Measurements from ENCODE around the gene TSHZ2.

The TSHZ2 gene

DNA sequence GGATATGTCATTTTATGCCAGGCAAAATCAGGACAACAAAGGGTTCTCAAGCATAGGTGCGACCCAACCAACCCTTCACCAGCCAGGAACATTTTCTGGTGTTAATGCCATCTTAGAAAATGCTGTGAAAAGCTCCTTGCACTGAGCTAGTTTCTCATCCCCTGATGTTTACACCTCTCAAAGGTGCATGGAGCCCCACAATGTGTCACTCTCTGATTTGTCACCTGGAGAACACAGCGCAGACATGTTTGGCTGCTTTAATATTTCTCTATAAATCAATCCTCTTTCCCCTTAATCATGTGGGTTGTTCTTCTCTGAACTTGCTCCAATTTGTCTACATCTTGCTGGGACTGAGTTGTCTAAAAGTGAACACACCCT lies 244.3 kb downstream of the TSHZ2 start:
- H3K9me3 ChIP-seq, result no peaks in the 10 kb centered on the region
- H3K4me3 ChIP-seq, result no peak overlapping the region
- H3K27me3 ChIP-seq, result no peaks in the 10 kb centered on the region
- no peak overlapping the region for H3K4me2 ChIP-seq
- no peaks in the 10 kb centered on the region for H4K20me1 ChIP-seq
- H3K9ac ChIP-seq, result no peak overlapping the region
- TF ChIP-seq Cebpa-rat (IDR thresholded peaks at IDR 0.05), result no peak
- no peak overlapping the region for H3K27ac ChIP-seq
- no peaks in the 10 kb centered on the region for H3K4me1 ChIP-seq
- H3K36me3 ChIP-seq, result no peaks in the 10 kb centered on the region

DNA sequence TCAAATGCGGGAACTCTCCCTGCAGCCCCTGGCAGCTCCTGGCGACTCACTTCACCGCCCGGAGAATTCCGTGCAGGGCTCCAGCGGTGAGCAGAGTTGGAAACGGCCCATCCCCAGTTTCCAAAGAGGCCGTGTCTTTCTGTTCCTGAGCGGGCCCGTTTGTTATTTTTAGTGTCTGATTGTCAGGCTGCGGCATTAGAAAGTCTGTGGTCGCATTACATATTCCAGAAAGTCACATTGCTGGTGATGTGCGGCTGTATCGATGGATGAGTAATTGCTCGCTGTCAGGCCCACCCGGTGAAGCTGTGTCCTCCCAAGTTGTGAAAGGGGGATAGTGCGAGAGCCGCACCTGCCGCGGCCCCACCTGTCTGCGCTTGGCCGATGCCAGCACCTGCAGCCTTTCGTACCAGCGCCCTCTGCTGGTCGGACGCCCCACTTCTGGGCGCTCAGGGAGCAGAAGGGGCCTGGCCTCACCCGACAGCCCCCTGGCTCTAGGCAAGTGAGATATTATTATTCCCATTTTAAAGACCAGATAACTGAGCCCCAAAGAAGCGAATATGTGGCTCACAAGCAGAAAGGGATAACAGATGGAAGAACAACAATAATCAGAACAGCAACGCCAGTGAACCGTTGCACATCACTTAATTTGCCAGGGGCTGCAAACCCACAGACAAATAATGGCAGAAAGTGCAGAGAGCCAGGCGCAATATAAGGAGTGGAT lies 244.9 kb downstream of the TSHZ2 start:
- Histone ChIP-seq H3K27me3 (no peaks in the 10 kb centered on the region), H3K9ac (no peak overlapping the region), H3K4me3 (no peak overlapping the region), H3K36me3 (no peaks in the 10 kb centered on the region), H4K20me1 (no peaks in the 10 kb centered on the region), H3K27ac (no peak overlapping the region), H3K4me1 (no peaks in the 10 kb centered on the region), H3K9me3 (no peaks in the 10 kb centered on the region), H3K4me2 (peak overlapping the region; percentile 41)
- no peak for TF ChIP-seq Cebpa-rat (IDR thresholded peaks at IDR 0.05)

DNA sequence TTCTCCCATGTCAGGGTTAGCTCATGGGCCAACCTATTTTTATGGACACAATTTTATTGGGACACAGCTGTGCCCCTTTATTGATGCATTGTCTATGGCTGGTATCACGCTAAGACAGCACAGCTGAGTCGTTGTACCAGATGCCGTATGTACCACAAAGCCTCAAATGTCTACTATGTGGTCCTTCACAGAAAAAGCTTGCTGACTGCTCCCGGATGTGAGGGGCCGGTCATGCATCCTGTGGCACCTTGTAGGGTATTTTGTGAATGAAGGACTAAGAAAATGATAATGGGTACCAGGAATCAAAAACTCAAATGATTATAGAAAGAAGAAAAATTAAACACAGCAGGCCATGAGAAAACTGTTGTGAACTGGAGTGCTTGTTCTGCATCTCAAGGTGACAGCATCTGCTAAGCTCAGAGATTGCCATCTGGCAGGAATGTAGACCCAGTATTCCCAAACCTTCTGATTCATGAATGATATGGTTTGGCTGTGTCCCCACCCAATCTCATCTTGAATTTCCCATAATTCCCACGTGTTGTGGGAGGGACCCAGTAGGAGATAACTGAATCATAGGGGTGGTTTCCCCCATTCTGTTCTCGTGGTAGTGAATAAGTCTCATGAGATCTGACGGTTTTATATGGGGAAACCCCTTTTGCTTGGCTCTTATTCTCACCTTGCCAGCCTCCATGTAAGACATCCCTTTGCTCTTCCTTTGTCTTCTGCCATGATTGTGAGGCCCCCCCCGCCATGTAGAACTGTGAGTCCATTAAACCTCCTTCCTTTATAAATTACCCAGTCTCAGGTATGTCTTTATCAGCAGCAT lies 248.5 kb downstream of the TSHZ2 start:
- Histone ChIP-seq H3K4me1 (no peaks in the 10 kb centered on the region), H3K4me2 (no peak overlapping the region), H4K20me1 (no peaks in the 10 kb centered on the region), H3K9ac (no peak overlapping the region), H3K27me3 (no peaks in the 10 kb centered on the region), H3K27ac (no peak overlapping the region), H3K36me3 (no peaks in the 10 kb centered on the region), H3K9me3 (no peaks in the 10 kb centered on the region), H3K4me3 (no peak overlapping the region)
- TF ChIP-seq Cebpa-rat (IDR thresholded peaks at IDR 0.05), result no peak

DNA sequence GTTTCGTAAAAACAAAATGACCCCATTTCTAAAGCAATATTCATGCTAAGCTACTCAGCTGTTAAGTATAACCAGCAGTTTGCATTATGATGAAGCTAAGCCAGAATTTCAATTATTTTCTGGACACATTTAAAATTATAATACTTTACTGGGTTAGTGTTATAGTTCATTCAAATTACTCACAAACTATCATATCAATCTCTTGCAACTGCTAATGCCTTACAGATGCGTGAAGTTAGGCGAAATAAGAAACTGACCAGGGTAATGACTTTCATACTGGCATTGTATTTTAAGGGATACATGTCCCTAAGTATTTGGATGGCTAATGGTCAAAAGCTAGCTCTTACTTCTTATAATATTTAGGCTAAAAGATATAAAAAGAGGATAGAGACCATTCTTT lies 249.6 kb downstream of the TSHZ2 start:
- no peaks in the 10 kb centered on the region for H3K4me1 ChIP-seq
- no peak overlapping the region for H3K27ac ChIP-seq
- no peaks in the 10 kb centered on the region for H4K20me1 ChIP-seq
- TF ChIP-seq Cebpa-rat (IDR thresholded peaks at IDR 0.05), result no peak
- no peak overlapping the region for H3K9ac ChIP-seq
- no peaks in the 10 kb centered on the region for H3K36me3 ChIP-seq
- no peak overlapping the region for H3K4me3 ChIP-seq
- no peak overlapping the region for H3K4me2 ChIP-seq
- H3K9me3 ChIP-seq, result no peaks in the 10 kb centered on the region
- H3K27me3 ChIP-seq, result no peaks in the 10 kb centered on the region

DNA sequence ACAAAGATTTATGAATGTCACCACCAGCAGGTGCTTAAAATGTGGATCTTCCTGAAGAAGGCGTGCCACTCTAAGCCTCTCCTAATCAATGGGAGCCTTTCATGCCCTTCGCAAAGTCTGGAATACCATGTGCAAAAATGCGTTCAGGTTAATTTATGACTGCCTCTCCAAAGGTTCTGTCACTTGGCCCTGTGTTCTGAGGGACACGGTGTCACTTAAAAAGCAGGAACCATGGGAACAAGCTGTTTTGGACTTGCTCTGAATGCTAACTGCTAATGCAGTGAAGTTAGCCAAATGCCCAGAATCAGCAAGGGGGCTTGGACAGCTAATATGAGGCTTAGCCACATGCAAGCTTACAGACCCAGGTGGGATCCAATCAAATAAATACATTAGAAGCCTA lies 250.3 kb downstream of the TSHZ2 start:
- H3K27ac ChIP-seq, result no peak overlapping the region
- no peaks in the 10 kb centered on the region for H3K9me3 ChIP-seq
- no peaks in the 10 kb centered on the region for H4K20me1 ChIP-seq
- TF ChIP-seq Cebpa-rat (IDR thresholded peaks at IDR 0.05), result no peak
- H3K36me3 ChIP-seq, result no peaks in the 10 kb centered on the region
- no peak overlapping the region for H3K4me2 ChIP-seq
- no peak overlapping the region for H3K4me3 ChIP-seq
- no peak overlapping the region for H3K9ac ChIP-seq
- H3K27me3 ChIP-seq, result no peaks in the 10 kb centered on the region
- no peaks in the 10 kb centered on the region for H3K4me1 ChIP-seq

DNA sequence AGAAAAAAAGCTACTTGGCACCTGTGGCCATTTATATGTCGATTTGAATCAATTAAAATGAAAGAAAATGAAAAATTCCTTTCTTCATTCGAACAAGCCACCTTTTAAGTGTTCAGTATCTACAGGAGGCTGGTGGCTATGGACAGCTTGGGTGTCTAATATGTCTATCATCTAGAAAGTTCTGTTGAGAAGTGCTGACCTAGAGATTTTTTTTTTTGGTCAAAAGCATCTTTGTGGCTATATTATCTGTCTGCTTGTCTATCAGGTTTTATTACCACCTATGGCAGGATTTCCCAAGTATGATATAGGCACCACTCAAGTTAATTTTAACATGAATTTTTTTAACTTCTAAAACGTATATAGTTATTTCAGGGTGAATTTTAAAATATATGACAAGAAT lies 250.8 kb downstream of the TSHZ2 start:
- H3K9me3 ChIP-seq, result no peaks in the 10 kb centered on the region
- no peak for TF ChIP-seq Cebpa-rat (IDR thresholded peaks at IDR 0.05)
- H3K4me1 ChIP-seq, result no peaks in the 10 kb centered on the region
- H3K36me3 ChIP-seq, result no peaks in the 10 kb centered on the region
- no peak overlapping the region for H3K27ac ChIP-seq
- no peak overlapping the region for H3K9ac ChIP-seq
- H3K4me2 ChIP-seq, result no peak overlapping the region
- H3K27me3 ChIP-seq, result no peaks in the 10 kb centered on the region
- no peaks in the 10 kb centered on the region for H4K20me1 ChIP-seq
- no peak overlapping the region for H3K4me3 ChIP-seq

DNA sequence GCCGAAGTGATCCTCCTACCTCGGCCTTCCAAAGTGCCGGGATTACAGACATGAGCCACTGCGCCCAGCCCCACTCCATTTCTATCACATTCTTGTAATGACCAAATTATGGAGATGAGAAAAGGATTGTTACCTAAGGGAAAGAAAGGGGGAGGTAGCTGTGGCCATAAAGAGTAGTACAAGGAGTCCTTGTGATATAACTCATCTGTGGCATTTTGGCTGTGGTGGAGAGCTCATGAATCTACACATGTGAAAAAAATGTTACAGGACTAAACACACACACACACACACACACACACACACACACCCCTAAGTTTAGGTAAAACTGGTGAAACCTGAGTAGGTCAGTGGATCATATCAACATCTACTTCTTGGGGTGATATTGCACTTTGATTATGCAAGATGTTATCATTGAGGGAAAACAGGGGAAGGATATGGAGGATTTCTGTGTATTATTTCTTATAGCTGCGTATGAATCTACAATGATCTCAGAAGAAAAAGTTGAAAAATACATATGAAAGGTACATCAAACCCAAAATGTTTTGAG lies 251.5 kb downstream of the TSHZ2 start:
- no peak overlapping the region for H3K4me2 ChIP-seq
- no peak overlapping the region for H3K27ac ChIP-seq
- H3K4me3 ChIP-seq, result no peak overlapping the region
- H3K36me3 ChIP-seq, result no peaks in the 10 kb centered on the region
- H3K4me1 ChIP-seq, result no peaks in the 10 kb centered on the region
- H3K9me3 ChIP-seq, result no peaks in the 10 kb centered on the region
- no peaks in the 10 kb centered on the region for H4K20me1 ChIP-seq
- H3K9ac ChIP-seq, result no peak overlapping the region
- TF ChIP-seq Cebpa-rat (IDR thresholded peaks at IDR 0.05), result no peak
- no peaks in the 10 kb centered on the region for H3K27me3 ChIP-seq

DNA sequence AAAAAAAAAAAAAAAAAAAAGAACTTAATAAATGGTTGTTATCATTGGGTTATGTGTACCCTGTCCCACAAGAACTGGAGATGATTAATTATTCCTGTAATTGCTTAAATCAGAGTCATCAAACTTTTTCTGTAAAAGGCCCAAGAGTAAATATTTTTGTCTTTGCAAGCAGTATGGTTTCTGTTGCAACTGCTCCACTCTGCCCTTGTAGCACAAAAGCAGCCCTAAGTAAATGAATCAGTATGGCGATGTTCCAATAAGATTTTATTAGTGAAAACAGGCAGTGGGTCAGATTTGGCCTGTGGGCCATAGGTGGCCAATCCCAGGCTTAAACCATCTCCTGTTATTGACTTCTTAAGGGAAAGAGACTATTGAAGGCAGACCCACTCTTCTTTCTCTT lies 252.7 kb downstream of the TSHZ2 start:
- Histone ChIP-seq H3K9me3 (no peaks in the 10 kb centered on the region), H3K27me3 (no peaks in the 10 kb centered on the region), H3K9ac (no peak overlapping the region), H3K4me1 (no peaks in the 10 kb centered on the region), H3K27ac (no peak overlapping the region), H3K36me3 (no peaks in the 10 kb centered on the region), H4K20me1 (no peaks in the 10 kb centered on the region), H3K4me2 (no peak overlapping the region), H3K4me3 (no peak overlapping the region)
- TF ChIP-seq Cebpa-rat (IDR thresholded peaks at IDR 0.05), result no peak

DNA sequence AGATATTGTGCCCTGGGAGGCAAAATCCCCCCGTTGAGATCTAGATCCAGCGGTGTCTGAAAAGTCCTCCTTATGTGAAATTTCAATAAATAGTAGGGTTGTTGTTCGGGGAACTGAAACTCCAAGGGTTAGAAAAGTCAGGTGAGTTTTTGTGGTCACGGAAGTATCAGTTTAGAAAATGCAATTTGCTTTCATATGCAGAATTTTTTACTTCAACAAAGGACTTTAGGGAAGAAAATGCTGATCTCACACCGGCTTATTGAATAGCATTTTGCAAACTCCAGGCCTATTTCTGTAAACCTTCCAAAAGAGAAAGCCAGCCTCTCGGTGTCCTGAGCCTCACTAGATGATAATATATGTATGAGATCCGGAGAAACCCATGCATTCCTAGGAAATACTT lies 254.7 kb downstream of the TSHZ2 start:
- Histone ChIP-seq H3K9ac (no peak overlapping the region), H4K20me1 (no peaks in the 10 kb centered on the region), H3K27me3 (no peaks in the 10 kb centered on the region), H3K27ac (no peak overlapping the region), H3K4me3 (no peak overlapping the region), H3K4me1 (no peaks in the 10 kb centered on the region), H3K36me3 (no peaks in the 10 kb centered on the region), H3K4me2 (no peak overlapping the region), H3K9me3 (no peaks in the 10 kb centered on the region)
- TF ChIP-seq Cebpa-rat (IDR thresholded peaks at IDR 0.05), result no peak

DNA sequence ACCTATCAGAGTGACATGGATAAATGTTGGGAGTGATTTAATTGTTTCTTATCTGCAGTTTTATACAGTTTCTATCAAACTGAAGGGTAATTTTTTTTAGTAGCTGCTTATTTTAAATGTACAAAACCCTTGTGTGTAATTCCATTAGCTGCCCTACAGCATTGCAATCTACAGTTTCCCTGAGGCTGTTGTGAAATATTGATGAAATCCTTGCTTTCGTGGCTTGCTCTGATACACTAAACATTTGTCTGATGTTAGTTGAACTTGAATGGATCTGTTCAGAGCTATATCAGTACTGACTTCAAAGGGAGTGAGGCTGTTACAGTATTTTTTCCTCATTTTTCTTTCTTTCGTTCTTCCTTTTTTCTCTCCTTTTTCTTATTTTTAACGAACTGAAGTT lies 255.4 kb downstream of the TSHZ2 start:
- no peak overlapping the region for H3K27ac ChIP-seq
- no peak overlapping the region for H3K4me3 ChIP-seq
- H4K20me1 ChIP-seq, result no peaks in the 10 kb centered on the region
- H3K4me2 ChIP-seq, result no peak overlapping the region
- no peak overlapping the region for H3K9ac ChIP-seq
- no peaks in the 10 kb centered on the region for H3K4me1 ChIP-seq
- no peaks in the 10 kb centered on the region for H3K27me3 ChIP-seq
- TF ChIP-seq Cebpa-rat (IDR thresholded peaks at IDR 0.05), result no peak
- H3K9me3 ChIP-seq, result no peaks in the 10 kb centered on the region
- no peaks in the 10 kb centered on the region for H3K36me3 ChIP-seq

All from BLaER1 (cell line).